SHP77 treated with DMSO at 0.1 percent for 48 hours (cell line): ENCODE measurements around the gene MEP1B.

Experiments used
- DNase-seq: peaks from one replicate; lab custom pipeline; 2025; lab: John Stamatoyannopoulos, UW

Gene MEP1B

DNA sequence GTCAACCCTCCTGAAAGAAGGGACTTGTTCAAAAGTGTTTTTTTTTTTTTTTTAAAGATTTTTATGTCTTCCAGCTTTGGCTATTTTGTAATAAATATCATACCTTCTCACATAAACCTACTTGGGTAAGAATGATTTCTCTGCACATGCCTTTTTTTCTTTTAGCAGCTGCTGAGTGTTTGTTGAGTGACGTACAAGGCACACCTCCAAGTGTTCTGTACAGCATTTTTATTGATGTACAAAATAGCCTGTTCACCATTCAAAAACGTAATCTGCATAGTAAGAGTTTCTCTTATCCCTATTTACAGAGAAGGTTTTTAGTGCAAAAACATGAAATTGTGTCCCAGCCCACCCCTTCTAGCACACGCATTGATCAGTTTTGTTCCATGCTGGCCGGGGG is 77.6 kb downstream of the MEP1B start:
- peak; percentile 84 for DNase-seq
